Measurements from ENCODE around the gene PTPDC1.

Gene PTPDC1

DNA sequence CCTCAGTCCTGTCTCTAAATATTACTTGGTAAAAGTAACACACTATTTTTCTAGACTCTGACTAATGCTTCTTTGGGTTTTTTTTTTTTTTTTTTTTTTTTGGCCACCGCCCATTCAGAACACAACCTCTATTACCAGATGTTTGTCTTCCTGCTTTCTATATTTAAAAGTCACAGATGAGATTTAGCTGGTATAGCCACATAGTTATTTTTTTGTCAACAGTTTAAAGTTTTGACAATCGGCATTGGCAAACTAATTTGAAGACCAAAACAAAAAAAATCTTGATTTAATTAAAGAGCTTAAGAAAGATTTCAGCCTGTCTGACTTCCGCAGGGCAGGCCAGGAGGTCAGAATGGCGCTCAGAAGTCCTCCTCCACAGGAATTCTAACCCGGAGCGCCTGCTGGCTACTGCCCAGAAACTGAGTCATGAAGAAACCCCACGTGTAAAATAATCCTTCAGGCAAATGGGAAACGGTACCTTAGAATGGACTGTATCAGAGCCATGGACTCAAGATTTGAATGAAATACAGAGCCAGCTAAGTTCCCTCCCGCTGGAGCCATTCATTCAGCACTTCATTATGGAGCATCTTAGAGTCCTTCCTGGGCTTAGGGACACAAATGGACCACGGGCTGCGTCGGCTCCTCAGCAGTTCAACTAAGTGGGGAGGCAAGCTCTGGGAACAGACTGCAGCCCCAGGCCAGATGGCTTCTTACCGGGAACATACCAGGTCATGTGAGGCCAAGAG is 55.6 kb downstream of the PTPDC1 start:
- Histone ChIP-seq H3K27ac (ENCODE audit: insufficient read depth, low read depth, low read length, poor library complexity, severe bottlenecking) (no peak overlapping the region), H3K4me3 (ENCODE audit: insufficient read depth, low read depth, low read length) (no peak overlapping the region), H3K4me1 (ENCODE audit: control insufficient read depth, insufficient read depth, low read length) (peaks cover 5% of the 10 kb centered on the region), H3K36me3 (ENCODE audit: control insufficient read depth, insufficient read depth, low read length) (no peaks in the 10 kb centered on the region), H3K27me3 (ENCODE audit: control insufficient read depth, insufficient read depth, low read length, poor library complexity, severe bottlenecking) (no peaks in the 10 kb centered on the region), H3K9me3 (ENCODE audit: control insufficient read depth, low read length) (no peaks in the 10 kb centered on the region)
- 90 to 92% methylated on average over 11 to 12 of the region's 13 CpGs for WGBS, 2 experiments

DNA sequence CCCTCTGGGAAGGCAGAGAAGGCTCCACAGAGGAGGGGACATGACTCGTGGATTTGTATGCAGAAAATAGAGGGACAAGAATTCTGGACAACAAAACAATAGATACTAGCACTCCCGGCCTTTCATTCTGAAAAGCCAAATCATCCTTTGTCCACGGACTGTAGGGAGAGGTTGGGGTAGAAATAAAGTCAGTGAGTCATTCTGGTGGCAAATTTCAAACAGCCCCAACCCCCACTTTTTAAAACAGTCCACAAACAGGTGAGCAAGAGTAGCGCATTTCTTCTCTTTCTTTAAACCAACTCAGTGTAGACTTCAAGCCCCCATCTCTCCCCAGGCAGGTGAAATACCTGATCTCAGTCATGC is 56.1 kb downstream of the PTPDC1 start:
- peaks cover 5% of the 10 kb centered on the region for H3K4me1 ChIP-seq (ENCODE audit: control insufficient read depth, insufficient read depth, low read length)
- 66 to 96% methylated on average over 2 to 4 of the region's 4 CpGs for WGBS, 2 experiments
- H3K4me3 ChIP-seq (ENCODE audit: insufficient read depth, low read depth, low read length), result no peak overlapping the region
- no peaks in the 10 kb centered on the region for H3K27me3 ChIP-seq (ENCODE audit: control insufficient read depth, insufficient read depth, low read length, poor library complexity, severe bottlenecking)
- H3K9me3 ChIP-seq (ENCODE audit: control insufficient read depth, low read length), result no peaks in the 10 kb centered on the region
- no peak overlapping the region for H3K27ac ChIP-seq (ENCODE audit: insufficient read depth, low read depth, low read length, poor library complexity, severe bottlenecking)
- no peaks in the 10 kb centered on the region for H3K36me3 ChIP-seq (ENCODE audit: control insufficient read depth, insufficient read depth, low read length)

DNA sequence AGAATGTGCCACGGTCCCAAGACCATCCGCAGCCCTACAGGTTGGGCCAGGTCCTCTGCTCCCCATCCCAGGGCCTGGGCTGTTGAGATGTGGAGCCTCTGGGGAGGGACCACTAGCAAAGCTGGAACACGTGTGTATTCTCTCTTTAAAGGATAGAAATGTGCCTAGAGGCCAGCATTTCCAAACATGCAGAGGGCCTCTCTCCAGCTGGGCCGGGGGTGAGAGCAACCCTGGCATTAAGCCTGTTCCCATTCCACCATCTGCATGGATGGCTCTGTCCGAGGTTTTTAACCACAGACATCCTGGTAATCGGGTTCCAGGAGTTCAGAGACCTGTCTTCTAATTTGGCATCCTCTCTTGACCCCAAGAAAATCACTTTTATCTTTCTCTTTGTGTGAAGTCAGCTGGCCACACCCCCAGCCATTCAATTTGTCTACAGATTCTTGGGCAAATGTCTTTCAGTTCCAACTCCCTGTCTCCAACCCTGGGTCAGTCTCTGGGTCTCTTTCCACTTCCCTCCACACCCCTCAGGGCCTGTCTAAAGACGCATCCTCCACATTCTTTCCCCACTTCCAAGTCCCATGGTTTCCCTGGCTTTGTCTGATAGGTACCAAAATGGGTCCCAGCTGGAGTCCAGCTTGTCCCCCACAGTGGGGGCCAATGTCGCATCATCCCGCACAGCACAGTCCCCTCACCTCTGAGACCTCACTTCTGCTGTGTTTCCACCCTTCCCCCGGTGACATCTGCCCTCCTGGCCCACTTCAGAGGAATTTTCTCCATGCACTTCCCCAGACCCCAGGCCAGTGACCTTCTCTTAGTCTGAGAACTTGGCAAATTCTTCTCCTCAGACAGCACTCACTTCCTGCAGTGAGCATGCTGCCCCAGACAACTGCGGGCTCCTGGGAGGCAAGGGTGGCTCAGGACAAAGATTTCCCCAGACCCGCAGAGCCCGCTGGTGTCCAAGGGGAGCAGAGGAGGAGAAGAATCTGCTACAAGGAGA is 56.8 kb downstream of the PTPDC1 start:
- H3K9me3 ChIP-seq (ENCODE audit: control insufficient read depth, low read length), result no peaks in the 10 kb centered on the region
- no peaks in the 10 kb centered on the region for H3K36me3 ChIP-seq (ENCODE audit: control insufficient read depth, insufficient read depth, low read length)
- WGBS, 2 experiments, result 90 to 91% methylated on average over 13 of the region's 13 CpGs
- H3K27ac ChIP-seq (ENCODE audit: insufficient read depth, low read depth, low read length, poor library complexity, severe bottlenecking), result no peak overlapping the region
- peaks cover 5% of the 10 kb centered on the region for H3K4me1 ChIP-seq (ENCODE audit: control insufficient read depth, insufficient read depth, low read length)
- no peaks in the 10 kb centered on the region for H3K27me3 ChIP-seq (ENCODE audit: control insufficient read depth, insufficient read depth, low read length, poor library complexity, severe bottlenecking)
- H3K4me3 ChIP-seq (ENCODE audit: insufficient read depth, low read depth, low read length), result no peak overlapping the region

DNA sequence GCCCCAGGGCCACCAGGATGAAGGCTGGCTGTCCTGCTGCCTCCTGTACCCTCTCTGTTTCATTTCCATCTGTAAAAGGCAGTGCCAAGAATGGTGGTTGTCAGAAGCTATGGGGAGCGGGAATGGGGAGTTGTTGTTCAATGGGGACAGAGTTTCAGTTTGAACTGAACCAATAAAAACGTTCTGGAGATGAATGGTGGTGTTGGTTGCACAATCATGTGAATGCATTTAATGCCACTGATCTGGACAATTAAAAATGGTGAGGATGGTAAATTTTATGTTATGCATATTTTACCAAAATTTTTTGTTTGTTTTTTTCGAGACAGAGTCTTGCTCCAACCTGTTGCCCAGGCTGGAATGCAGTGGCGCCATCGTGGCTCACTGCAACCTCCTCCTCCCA is 58.1 kb downstream of the PTPDC1 start:
- no peaks in the 10 kb centered on the region for H3K9me3 ChIP-seq (ENCODE audit: control insufficient read depth, low read length)
- H3K4me3 ChIP-seq (ENCODE audit: insufficient read depth, low read depth, low read length), result no peak overlapping the region
- H3K27ac ChIP-seq (ENCODE audit: insufficient read depth, low read depth, low read length, poor library complexity, severe bottlenecking), result no peak overlapping the region
- 94 to 95% methylated on average over 5 of the region's 5 CpGs for WGBS, 2 experiments
- no peaks in the 10 kb centered on the region for H3K27me3 ChIP-seq (ENCODE audit: control insufficient read depth, insufficient read depth, low read length, poor library complexity, severe bottlenecking)
- H3K36me3 ChIP-seq (ENCODE audit: control insufficient read depth, insufficient read depth, low read length), result no peaks in the 10 kb centered on the region
- peaks cover 5% of the 10 kb centered on the region for H3K4me1 ChIP-seq (ENCODE audit: control insufficient read depth, insufficient read depth, low read length)

DNA sequence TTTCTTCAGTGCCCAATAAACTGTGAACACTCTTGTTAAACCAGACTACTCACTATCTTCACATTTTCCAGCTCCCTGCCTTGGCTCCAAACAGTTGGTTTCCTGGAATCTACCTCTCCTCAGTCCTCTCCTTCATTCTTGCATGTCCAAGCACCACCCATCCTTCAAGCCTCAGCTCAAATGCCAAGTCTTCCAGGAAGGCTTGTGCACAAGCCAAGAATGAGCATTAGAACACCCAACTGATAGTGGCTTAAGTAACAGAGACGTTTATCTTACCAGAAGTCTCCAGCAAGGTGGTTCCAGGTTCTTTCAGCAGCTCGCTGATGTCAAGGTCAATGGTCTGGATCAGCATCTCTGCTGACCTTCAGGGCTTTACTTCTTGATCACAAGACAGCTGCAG is 60.1 kb downstream of the PTPDC1 start:
- whole genome bisulfite sequencing, 2 experiments, result 86 to 88% methylated on average over 2 of the region's 2 CpGs
- Histone ChIP-seq H3K27me3 (ENCODE audit: control insufficient read depth, insufficient read depth, low read length, poor library complexity, severe bottlenecking) (no peaks in the 10 kb centered on the region), H3K36me3 (ENCODE audit: control insufficient read depth, insufficient read depth, low read length) (no peaks in the 10 kb centered on the region), H3K27ac (ENCODE audit: insufficient read depth, low read depth, low read length, poor library complexity, severe bottlenecking) (no peak overlapping the region), H3K4me3 (ENCODE audit: insufficient read depth, low read depth, low read length) (no peak overlapping the region), H3K9me3 (ENCODE audit: control insufficient read depth, low read length) (no peaks in the 10 kb centered on the region), H3K4me1 (ENCODE audit: control insufficient read depth, insufficient read depth, low read length) (peaks cover 8% of the 10 kb centered on the region)

DNA sequence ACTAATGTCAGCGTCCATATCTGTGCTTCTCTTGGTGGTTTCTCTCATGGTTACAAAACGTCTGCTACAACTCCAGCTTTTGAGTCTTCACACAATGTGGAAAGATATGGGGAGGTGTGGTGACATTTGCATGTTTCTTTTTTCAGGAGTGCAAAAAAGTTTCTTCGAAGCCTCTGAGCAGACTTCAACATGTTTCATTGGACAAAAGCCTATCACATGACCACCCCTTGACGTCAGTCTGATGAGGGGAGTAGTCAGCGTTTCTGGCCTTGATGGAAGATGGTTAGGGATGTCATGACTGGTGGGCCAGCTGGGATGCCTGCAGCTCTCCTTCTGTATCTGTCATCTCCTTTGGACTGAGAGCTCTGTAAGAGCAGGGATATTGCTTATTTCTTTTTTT is 61.4 kb downstream of the PTPDC1 start:
- 94% methylated on average over 5 of the region's 5 CpGs for WGBS, 2 experiments
- Histone ChIP-seq H3K4me3 (ENCODE audit: insufficient read depth, low read depth, low read length) (no peak overlapping the region), H3K27ac (ENCODE audit: insufficient read depth, low read depth, low read length, poor library complexity, severe bottlenecking) (no peak overlapping the region), H3K4me1 (ENCODE audit: control insufficient read depth, insufficient read depth, low read length) (peaks cover 12% of the 10 kb centered on the region), H3K36me3 (ENCODE audit: control insufficient read depth, insufficient read depth, low read length) (no peaks in the 10 kb centered on the region), H3K27me3 (ENCODE audit: control insufficient read depth, insufficient read depth, low read length, poor library complexity, severe bottlenecking) (no peaks in the 10 kb centered on the region), H3K9me3 (ENCODE audit: control insufficient read depth, low read length) (no peaks in the 10 kb centered on the region)

DNA sequence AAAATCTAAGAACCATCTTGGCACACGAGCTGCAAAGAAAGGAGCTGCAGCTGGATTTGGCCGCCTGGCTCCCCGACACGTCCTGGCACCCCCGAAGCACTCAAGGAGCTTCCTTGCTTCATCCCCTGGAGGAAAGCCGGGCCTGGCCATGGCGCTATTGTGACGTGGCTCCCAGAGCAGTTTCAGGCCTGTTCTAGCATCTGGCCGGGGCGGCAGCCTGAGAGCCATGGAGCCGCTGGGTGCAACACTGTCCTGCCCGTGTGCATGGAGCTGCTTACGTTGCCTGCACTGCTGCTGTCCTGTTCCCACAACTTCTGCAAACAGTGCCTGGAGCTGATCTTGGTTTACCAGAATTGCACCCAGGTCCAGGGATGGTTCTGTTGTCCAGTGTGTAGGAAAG is 63.5 kb downstream of the PTPDC1 start:
- Histone ChIP-seq H3K4me3 (ENCODE audit: insufficient read depth, low read depth, low read length) (no peak overlapping the region), H3K27ac (ENCODE audit: insufficient read depth, low read depth, low read length, poor library complexity, severe bottlenecking) (no peak overlapping the region), H3K27me3 (ENCODE audit: control insufficient read depth, insufficient read depth, low read length, poor library complexity, severe bottlenecking) (no peaks in the 10 kb centered on the region), H3K4me1 (ENCODE audit: control insufficient read depth, insufficient read depth, low read length) (peaks cover 7% of the 10 kb centered on the region), H3K9me3 (ENCODE audit: control insufficient read depth, low read length) (no peaks in the 10 kb centered on the region), H3K36me3 (ENCODE audit: control insufficient read depth, insufficient read depth, low read length) (no peaks in the 10 kb centered on the region)
- WGBS, 2 experiments, result 88% methylated on average over 13 of the region's 13 CpGs

DNA sequence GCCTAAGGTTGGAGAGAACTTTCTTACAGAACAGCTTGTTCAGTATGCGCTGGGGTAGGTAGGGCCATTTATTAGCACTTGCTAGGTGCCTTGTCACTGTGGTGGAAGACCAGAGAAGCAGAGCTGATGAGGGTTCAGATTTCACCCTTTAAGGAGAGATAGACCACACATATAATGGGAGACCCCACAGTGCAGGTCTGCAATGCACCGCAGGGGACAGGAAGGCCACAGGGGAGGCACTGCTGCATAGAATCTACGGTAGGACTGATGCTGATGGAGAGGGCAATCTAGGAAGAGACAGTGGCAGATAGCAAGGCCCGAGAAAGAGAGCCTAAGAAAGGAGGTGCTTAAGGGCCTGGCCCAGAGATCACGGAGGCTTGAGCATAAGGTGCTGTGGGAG is 64.2 kb downstream of the PTPDC1 start:
- H3K27me3 ChIP-seq (ENCODE audit: control insufficient read depth, insufficient read depth, low read length, poor library complexity, severe bottlenecking), result no peaks in the 10 kb centered on the region
- WGBS, 2 experiments, result 72 to 74% methylated on average over 5 of the region's 5 CpGs
- no peaks in the 10 kb centered on the region for H3K9me3 ChIP-seq (ENCODE audit: control insufficient read depth, low read length)
- H3K27ac ChIP-seq (ENCODE audit: insufficient read depth, low read depth, low read length, poor library complexity, severe bottlenecking), result no peak overlapping the region
- H3K36me3 ChIP-seq (ENCODE audit: control insufficient read depth, insufficient read depth, low read length), result no peaks in the 10 kb centered on the region
- H3K4me3 ChIP-seq (ENCODE audit: insufficient read depth, low read depth, low read length), result no peak overlapping the region
- peaks cover 7% of the 10 kb centered on the region for H3K4me1 ChIP-seq (ENCODE audit: control insufficient read depth, insufficient read depth, low read length)

DNA sequence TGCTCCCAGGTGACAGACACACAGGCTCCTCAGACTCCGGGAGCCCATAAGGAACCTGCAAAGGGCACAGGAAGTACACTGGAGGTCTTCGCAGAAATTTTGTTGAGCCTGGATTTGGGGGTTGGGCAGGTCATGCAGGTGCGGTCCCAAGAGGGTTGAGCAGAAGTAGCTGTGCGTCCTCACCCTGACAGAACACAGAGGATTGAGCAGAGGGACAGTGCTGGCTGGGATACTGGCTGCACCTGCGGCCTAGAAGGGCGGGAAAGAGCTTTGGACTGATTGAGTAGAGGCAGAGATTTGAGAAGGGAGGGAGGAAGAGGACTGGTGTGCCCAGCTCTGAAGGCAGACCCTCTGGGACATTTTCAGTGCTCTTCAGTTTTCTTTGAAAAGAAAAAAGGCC is 65.4 kb downstream of the PTPDC1 start:
- Histone ChIP-seq H3K27me3 (ENCODE audit: control insufficient read depth, insufficient read depth, low read length, poor library complexity, severe bottlenecking) (no peaks in the 10 kb centered on the region), H3K9me3 (ENCODE audit: control insufficient read depth, low read length) (no peaks in the 10 kb centered on the region), H3K27ac (ENCODE audit: insufficient read depth, low read depth, low read length, poor library complexity, severe bottlenecking) (no peak overlapping the region), H3K4me3 (ENCODE audit: insufficient read depth, low read depth, low read length) (no peak overlapping the region), H3K4me1 (ENCODE audit: control insufficient read depth, insufficient read depth, low read length) (peaks cover 7% of the 10 kb centered on the region), H3K36me3 (ENCODE audit: control insufficient read depth, insufficient read depth, low read length) (no peaks in the 10 kb centered on the region)
- WGBS, 2 experiments, result 90 to 91% methylated on average over 6 of the region's 6 CpGs

DNA sequence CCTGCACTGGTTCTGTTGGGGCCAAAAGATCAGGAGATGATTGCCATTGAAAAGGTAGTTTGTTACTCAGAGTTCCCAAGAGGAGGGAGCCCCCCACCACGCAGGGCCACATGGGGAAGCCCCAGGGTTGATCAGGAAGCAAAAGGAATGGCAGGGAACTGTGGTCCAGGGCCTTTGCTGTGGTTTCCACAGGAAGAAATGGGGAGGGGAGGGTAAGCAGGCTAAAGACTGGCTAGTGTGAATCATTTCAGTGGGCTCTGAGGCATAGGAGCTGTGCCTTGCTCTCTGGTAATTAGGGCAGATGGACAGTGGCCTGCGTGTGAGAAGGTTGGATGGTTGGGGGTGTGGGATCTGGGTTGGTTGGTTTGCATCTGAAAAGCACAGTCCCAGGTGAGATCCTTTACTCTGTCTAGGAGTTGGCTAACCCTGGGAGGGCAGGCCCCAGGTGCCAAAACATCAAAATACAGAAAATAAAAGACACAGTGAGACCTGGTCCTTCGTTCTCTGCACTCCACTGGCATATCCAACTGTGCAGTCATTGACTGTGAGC is 66.1 kb downstream of the PTPDC1 start:
- H3K9me3 ChIP-seq (ENCODE audit: control insufficient read depth, low read length), result no peaks in the 10 kb centered on the region
- H3K4me3 ChIP-seq (ENCODE audit: insufficient read depth, low read depth, low read length), result no peak overlapping the region
- H3K4me1 ChIP-seq (ENCODE audit: control insufficient read depth, insufficient read depth, low read length), result peaks cover 7% of the 10 kb centered on the region
- 62 to 71% methylated on average over 3 of the region's 3 CpGs for WGBS, 2 experiments
- H3K27me3 ChIP-seq (ENCODE audit: control insufficient read depth, insufficient read depth, low read length, poor library complexity, severe bottlenecking), result no peaks in the 10 kb centered on the region
- H3K27ac ChIP-seq (ENCODE audit: insufficient read depth, low read depth, low read length, poor library complexity, severe bottlenecking), result no peak overlapping the region
- no peaks in the 10 kb centered on the region for H3K36me3 ChIP-seq (ENCODE audit: control insufficient read depth, insufficient read depth, low read length)
